Tibial artery (tissue), 4 donors: ENCODE results near the gene TRH.

Experiments used
- DNase-seq, 2 donors: peaks; one replicate each; pipeline ENCODE4 v3.0.0-alpha.2; 2019
- H3K27ac ChIP-seq, 2 donors: fragments of 200-600 bp; sonication (generic) in 1 of 2; 1 replicate in 1 of 2; 2 replicates in 1 of 2; pipeline ENCODE4 v1.5.1; 2018 to 2019; ENCODE audit warnings: mild to moderate bottlenecking in 1 of 2
- H3K27me3 ChIP-seq, 2 donors: fragments of 200-600 bp; sonication (generic) in 1 of 2; one replicate each; pipeline versions ENCODE4 v1.5.1 to v1.6.0; 2016 to 2019
- H3K36me3 ChIP-seq, 3 donors: fragments of 200-600 bp; sonication (generic) in 2 of 3; one replicate each; pipeline ENCODE4 v1.5.1; 2016 to 2019; ENCODE audit warnings: mild to moderate bottlenecking in 2 of 3
- H3K4me1 ChIP-seq, 4 donors: fragments of 200-600 bp; sonication (generic) in 2 of 4; 1 replicate in 3 of 4; 2 replicates in 1 of 4; pipeline ENCODE4 v1.5.1; 2016 to 2019
- H3K4me3 ChIP-seq, 2 donors: fragments of 200-600 bp; sonication (generic) in 1 of 2; 1 replicate in 1 of 2; 2 replicates in 1 of 2; pipeline ENCODE4 v1.5.1; 2018 to 2019; ENCODE audit warnings: mild to moderate bottlenecking in 2 of 2
- H3K9me3 ChIP-seq, 3 donors: fragments of 200-600 bp; sonication (generic) in 1 of 3; one replicate each; pipeline ENCODE4 v1.5.1; 2016 to 2019
- CTCF ChIP-seq, 2 experiments: fragments of 200-600 bp in 1 of 2; fragments of 450-650 bp in 1 of 2; IDR thresholded peaks; one replicate each; pipeline ENCODE4 v1.5.1; 2017 to 2019; ENCODE audit warnings: antibody characterized with exemption in 2 of 2, mild to moderate bottlenecking in 1 of 2, moderate library complexity in 1 of 2
- intact Hi-C: fragments of 100-400 bp; cut with DNase I; formaldehyde crosslinking; loops from one replicate; pipeline ENCODE4 v1.15.0; 2023; ENCODE audit warnings: low total_unique reads

Gene TRH

GRCh38 chr3:129953621-129954020, 20.9 kb upstream of the TRH start:
- Histone ChIP-seq H3K36me3 (no peaks in the 10 kb centered on the region), H3K27ac (no peak overlapping the region), H3K27me3 (peaks cover 0 to 8% of the 10 kb centered on the region in 2 donors), H3K4me3 (no peak overlapping the region), H3K9me3 (no peaks in the 10 kb centered on the region), H3K4me1 (no peaks in the 10 kb centered on the region)
- intact Hi-C loops, result no loop called here
- DNase-seq, result no peak
- no peak for TF ChIP-seq CTCF (IDR thresholded peaks at IDR 0.05)

GRCh38 chr3:129954514-129954913, 20.0 kb upstream of the TRH start:
- Histone ChIP-seq H3K9me3 (no peaks in the 10 kb centered on the region), H3K36me3 (no peaks in the 10 kb centered on the region), H3K4me1 (no peaks in the 10 kb centered on the region), H3K27me3 (peaks cover 0 to 8% of the 10 kb centered on the region in 2 donors), H3K27ac (no peak overlapping the region), H3K4me3 (no peak overlapping the region)
- intact Hi-C loops, result no loop called here
- no peak for DNase-seq
- no peak for TF ChIP-seq CTCF (IDR thresholded peaks at IDR 0.05)

GRCh38 chr3:129956936-129957335, 17.6 kb upstream of the TRH start:
- Histone ChIP-seq H3K36me3 (no peaks in the 10 kb centered on the region), H3K4me3 (no peak overlapping the region), H3K27me3 (peaks cover 0 to 4% of the 10 kb centered on the region in 2 donors), H3K9me3 (no peaks in the 10 kb centered on the region), H3K4me1 (no peaks in the 10 kb centered on the region), H3K27ac (no peak overlapping the region)
- DNase-seq, result no peak
- intact Hi-C loops, result no loop called here
- no peak for TF ChIP-seq CTCF (IDR thresholded peaks at IDR 0.05)

- Histone ChIP-seq H3K4me1 (no peaks in the 10 kb centered on the region), H3K27ac (no peak overlapping the region), H3K27me3 (peaks cover 0 to 4% of the 10 kb centered on the region in 2 donors), H3K9me3 (no peaks in the 10 kb centered on the region), H3K4me3 (no peak overlapping the region), H3K36me3 (no peaks in the 10 kb centered on the region)
- TF ChIP-seq CTCF (IDR thresholded peaks at IDR 0.05), result no peak
- intact Hi-C loops, result no loop called here
- DNase-seq, result no peak
These were observed 15.8 kb upstream of the TRH start for GRCh38 chr3:129958755-129959154.

GRCh38 chr3:129961141-129961541, 13.4 kb upstream of the TRH start:
- no peak for TF ChIP-seq CTCF (IDR thresholded peaks at IDR 0.05)
- no peaks in the 10 kb centered on the region for H3K36me3 ChIP-seq
- no peak for DNase-seq
- no peaks in the 10 kb centered on the region for H3K9me3 ChIP-seq
- no peak overlapping the region for H3K4me3 ChIP-seq
- no peaks in the 10 kb centered on the region for H3K4me1 ChIP-seq
- intact Hi-C loops, result no loop called here
- H3K27me3 ChIP-seq, result no peaks in the 10 kb centered on the region
- H3K27ac ChIP-seq, result no peak overlapping the region

- intact Hi-C loops, result no loop called here
- H3K27me3 ChIP-seq, result no peaks in the 10 kb centered on the region
- H3K4me3 ChIP-seq, result no peak overlapping the region
- no peak overlapping the region for H3K27ac ChIP-seq
- DNase-seq, result no peak
- H3K4me1 ChIP-seq, result no peaks in the 10 kb centered on the region
- no peaks in the 10 kb centered on the region for H3K36me3 ChIP-seq
- no peak for TF ChIP-seq CTCF (IDR thresholded peaks at IDR 0.05)
- no peaks in the 10 kb centered on the region for H3K9me3 ChIP-seq
These were observed 11.9 kb upstream of the TRH start for GRCh38 chr3:129962600-129962999.
